ENCODE data around the gene RHOJ. TPM values are rescaled to one million over a fixed set of nuclear protein-coding genes. Genes with fewer than 3 reads are reported as not detected.

Gene RHOJ
- total and polyA plus RNA-seq, 2 of the 13 experiments (the other 11 are each of a cell fraction or from before 2014, with no cell fraction given): 0.22 to 1.3 TPM

DNA sequence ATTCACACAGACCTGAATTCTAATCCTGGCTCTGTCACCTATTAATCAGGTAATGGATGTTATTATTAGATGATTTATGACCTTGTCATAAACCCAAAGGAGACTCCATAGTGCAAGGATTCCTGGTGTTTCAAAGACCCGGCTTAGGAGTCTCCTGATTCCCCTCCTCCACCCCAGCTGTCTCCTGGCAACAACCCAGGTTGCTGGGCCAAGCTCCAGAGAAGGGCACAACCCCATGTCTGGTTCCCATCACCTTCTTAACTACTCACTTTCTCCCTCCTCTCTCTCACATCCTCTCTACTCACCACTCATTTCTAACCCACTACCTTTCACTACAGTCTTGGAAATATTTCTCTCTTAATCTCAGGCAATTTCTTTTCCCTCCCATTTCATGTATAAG lies 41.6 kb downstream of the RHOJ start:
- Histone ChIP-seq H3K4me1 (ENCODE audit: insufficient read depth, low read length) (no peaks in the 10 kb centered on the region), H3K27ac (ENCODE audit: extremely low read length, insufficient read depth, low read length) (no peak overlapping the region), H3K9me3 (ENCODE audit: low read length) (no peaks in the 10 kb centered on the region), H3K4me2 (ENCODE audit: low read depth, low read length) (no peak overlapping the region), H3K9ac (ENCODE audit: insufficient read depth, low read depth, low read length) (no peak overlapping the region), H3K79me2 (ENCODE audit: insufficient read depth, low read length) (no peaks in the 10 kb centered on the region), H4K20me1 (ENCODE audit: insufficient read depth, low read length) (no peaks in the 10 kb centered on the region), H2AFZ (ENCODE audit: low read length) (no peak overlapping the region), H3K4me3 (replicated peaks in 1 of 3; ENCODE audit: insufficient read depth in 1 of 3, low read depth in 2 of 3, low read length in 3 of 3) (no peak overlapping the region), H3K36me3 (replicated peaks in 1 of 2; ENCODE audit: control insufficient read depth in 1 of 2, insufficient read depth in 2 of 2, low read length in 2 of 2) (no peaks in the 10 kb centered on the region), H3K27me3 (ENCODE audit: control insufficient read depth in 1 of 2, insufficient read depth in 2 of 2, low read length in 2 of 2) (no peaks in the 10 kb centered on the region)
- ChIA-PET POLR2A (no interaction called here), CTCF (ENCODE audit: low intra/inter-chr PET ratio, low total read pairs) (no interaction called here)
- DNase-seq (ENCODE audit: low spot score): no peak
- no TSS peak for BruUV-seq (replicated peaks)
- TF ChIP-seq ZNF879 (CRISPR knock-in tag; IDR thresholded peaks at IDR 0.05): no peak
- TF ChIP-seq, protein P1, sequence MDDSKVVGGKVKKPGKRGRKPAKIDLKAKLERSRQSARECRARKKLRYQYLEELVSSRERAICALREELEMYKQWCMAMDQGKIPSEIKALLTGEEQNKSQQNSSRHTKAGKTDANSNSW (CRISPR knock-in tag; IDR thresholded peaks at IDR 0.05; ENCODE audit: borderline replicate concordance): no peak
- no peak for TF ChIP-seq THAP11 (CRISPR knock-in tag; IDR thresholded peaks at IDR 0.05)
- TF ChIP-seq, protein P2, sequence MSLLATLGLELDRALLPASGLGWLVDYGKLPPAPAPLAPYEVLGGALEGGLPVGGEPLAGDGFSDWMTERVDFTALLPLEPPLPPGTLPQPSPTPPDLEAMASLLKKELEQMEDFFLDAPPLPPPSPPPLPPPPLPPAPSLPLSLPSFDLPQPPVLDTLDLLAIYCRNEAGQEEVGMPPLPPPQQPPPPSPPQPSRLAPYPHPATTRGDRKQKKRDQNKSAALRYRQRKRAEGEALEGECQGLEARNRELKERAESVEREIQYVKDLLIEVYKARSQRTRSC (CRISPR knock-in tag; IDR thresholded peaks at IDR 0.05; ENCODE audit: low read depth): no peak
- no peak for TF ChIP-seq ZSCAN30 (CRISPR knock-in tag; IDR thresholded peaks at IDR 0.05)
- no peak for TF ChIP-seq EZH2 (conservative IDR thresholded peaks at IDR 0.05; ENCODE audit: low read depth, low read length)
- no peak for TF ChIP-seq EHMT2 (IDR thresholded peaks at IDR 0.05; ENCODE audit: borderline replicate concordance, low read depth, low read length)
- no peak for TF ChIP-seq ZSCAN22 (CRISPR knock-in tag; IDR thresholded peaks at IDR 0.05)
- TF ChIP-seq SMARCC2 (IDR thresholded peaks at IDR 0.05): no peak
- TF ChIP-seq, protein P3, sequence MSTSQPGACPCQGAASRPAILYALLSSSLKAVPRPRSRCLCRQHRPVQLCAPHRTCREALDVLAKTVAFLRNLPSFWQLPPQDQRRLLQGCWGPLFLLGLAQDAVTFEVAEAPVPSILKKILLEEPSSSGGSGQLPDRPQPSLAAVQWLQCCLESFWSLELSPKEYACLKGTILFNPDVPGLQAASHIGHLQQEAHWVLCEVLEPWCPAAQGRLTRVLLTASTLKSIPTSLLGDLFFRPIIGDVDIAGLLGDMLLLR (CRISPR knock-in tag; IDR thresholded peaks at IDR 0.05): no peak
- TF ChIP-seq ZNF780A (CRISPR knock-in tag; IDR thresholded peaks at IDR 0.05): no peak
- WGBS (ENCODE audit: low lambda C conversion rate): 0% methylated on average over 1 of the region's 1 CpG
- no peak for ATAC-seq
- in situ Hi-C loops (cut with HindIII; ENCODE audit: extremely low pct_ligation_motif_present, low pct_unique_long_range_greater_than_20kb) (no loop called here), intact Hi-C loops (cut with micrococcal nuclease; ENCODE audit: unreplicated experiment) (no loop called here)
- no peak for FAIRE-seq
